GM19351 (cell line): Measurements from ENCODE around the gene LMO1.

ENCODE experiments used
- ATAC-seq: cut with Tn5 transposase; IDR thresholded peaks from one replicate; pipeline ENCODE4 v1.9.1; 2021; ENCODE audit warnings: mild to moderate bottlenecking, moderate library complexity; ENCODE audit not compliant: unreplicated experiment

Gene LMO1

GRCh38 chr11:8263769-8264410 is at the start of gene LMO1:
LMO1 (minus strand) TSS chr11:8263878; CDS start chr11:8263362, 516 bp downstream.
- ATAC-seq = peak; percentile 65

DNA sequence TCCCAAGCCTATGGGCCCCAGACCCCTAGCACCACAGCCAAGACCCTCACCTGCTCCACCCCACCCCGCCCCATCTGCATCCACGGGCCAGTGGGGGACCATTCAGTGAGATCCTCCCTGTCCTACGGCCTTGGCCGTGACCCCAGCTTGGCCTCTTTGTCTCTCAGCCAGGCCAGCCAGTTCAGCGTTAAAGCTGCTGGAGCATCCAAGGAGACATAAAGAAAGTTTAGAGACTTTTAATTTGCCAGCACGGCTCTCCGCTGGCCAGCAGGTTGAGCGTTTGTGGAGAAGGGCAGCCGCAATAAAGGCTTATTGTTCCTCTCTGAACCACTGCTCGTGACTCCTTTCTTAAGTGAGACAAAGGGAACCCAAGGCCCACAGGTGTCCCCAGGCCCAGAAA is 49.3 kb upstream of the LMO1 start:
- ATAC-seq = no peak

- no peak for ATAC-seq
These were observed 47.7 kb upstream of the LMO1 start for GRCh38 chr11:8311366-8311765.

- ATAC-seq = no peak
These were observed 47.1 kb upstream of the LMO1 start for GRCh38 chr11:8310743-8311298.

GRCh38 chr11:8309862-8310261 is 46.2 kb upstream of the LMO1 start:
- ATAC-seq = no peak

DNA sequence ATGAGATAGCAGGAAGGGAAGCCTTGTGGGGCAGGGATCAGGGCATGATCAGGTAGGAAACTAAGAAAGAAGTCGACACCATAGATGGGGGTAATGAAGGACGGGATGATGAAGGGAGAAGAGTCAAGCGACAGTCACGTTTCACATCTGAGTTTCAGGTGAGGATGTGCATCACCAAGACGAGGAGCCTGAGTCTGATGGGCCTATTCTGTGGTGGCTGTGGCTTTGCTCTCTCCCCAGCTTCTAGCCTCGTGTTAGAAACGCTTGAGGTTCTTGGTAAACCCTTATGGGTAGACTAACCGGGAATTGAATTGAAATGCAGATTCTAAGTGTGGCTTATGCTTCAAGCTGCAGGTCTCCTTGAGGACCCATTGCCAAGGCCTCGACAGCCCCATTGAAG is 45.6 kb upstream of the LMO1 start:
- ATAC-seq = no peak

- no peak for ATAC-seq
These were observed 43.9 kb upstream of the LMO1 start for GRCh38 chr11:8307601-8308000.

- ATAC-seq = no peak
These were observed 37.9 kb upstream of the LMO1 start for GRCh38 chr11:8301622-8302021.

DNA sequence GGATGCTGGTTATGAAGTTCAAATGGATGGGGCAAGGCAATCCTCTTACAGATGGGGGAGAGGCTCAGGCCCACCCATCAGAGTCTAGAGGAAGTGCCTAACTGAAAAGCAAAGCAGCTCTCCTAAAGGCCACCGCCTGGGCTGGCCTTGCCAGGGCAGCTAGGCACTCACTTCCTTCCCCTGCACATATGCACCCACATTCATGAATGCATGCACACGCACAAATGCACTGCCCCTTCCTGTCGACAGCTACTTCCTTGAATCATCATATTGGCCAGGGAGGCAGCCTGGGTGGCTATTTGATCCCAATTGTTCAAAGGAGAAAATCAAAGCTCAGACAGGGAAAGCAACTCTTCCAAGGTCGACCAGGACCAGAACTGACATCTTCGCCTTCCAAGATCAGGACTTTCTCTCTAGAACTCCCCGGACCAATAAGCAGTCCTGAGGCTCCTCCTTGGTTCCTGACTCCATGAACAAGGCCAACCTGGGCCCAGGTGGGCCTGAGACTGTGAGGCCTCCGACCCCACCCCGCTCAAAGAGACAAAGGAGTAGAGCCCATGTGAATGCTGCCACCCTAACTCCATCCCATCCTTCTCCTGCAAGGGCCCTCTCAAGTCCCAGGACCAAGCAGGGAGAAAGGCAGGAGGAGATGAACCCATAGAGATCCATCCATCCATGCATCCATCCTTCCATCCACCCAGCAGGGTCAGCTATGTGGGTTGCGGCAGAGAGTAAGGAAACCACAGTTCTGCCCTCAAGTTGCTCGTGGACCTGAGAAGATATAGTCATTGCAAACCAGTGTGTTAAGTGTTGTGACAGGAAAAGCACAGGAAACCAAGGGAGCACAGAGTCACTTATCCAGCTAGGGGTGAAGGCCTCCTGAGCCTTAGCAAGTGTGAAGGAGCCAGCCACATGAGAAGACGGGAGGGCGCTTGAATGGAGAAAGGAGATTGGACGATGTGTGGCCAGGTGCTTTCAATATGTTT is 35.4 kb upstream of the LMO1 start:
- no peak for ATAC-seq

GRCh38 chr11:8297781-8298440 is 34.2 kb upstream of the LMO1 start:
- ATAC-seq = no peak

- no peak for ATAC-seq
These were observed 33.2 kb upstream of the LMO1 start for GRCh38 chr11:8296872-8297271.

DNA sequence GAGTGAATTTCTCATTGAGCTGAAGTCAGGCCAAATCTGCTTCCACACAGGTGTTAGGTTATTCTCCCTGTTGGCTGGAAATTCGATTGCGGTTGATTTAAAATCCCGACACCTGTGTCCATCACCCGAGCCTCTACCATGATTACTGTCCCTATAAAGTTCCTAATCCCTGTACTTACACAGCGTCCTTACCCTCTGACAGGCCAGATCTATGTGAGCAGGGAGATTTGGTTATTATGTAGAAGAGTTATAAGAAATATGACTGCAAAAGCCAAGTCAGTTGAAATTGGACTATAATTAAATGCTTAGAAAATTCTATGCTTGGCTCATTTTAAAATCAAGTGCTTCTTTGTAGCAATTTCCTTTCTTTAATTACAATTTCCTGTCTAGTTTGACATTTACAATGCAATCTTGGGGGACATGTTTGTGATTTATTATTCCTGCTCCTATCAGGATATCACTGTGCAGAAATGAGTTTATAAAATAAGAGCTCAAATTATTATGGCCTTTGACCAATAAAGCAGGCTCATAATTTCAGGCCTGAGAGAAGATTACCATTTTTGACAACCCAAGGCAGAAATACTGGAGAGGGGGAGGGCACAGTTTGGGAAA is 32.5 kb upstream of the LMO1 start:
- no peak for ATAC-seq

DNA sequence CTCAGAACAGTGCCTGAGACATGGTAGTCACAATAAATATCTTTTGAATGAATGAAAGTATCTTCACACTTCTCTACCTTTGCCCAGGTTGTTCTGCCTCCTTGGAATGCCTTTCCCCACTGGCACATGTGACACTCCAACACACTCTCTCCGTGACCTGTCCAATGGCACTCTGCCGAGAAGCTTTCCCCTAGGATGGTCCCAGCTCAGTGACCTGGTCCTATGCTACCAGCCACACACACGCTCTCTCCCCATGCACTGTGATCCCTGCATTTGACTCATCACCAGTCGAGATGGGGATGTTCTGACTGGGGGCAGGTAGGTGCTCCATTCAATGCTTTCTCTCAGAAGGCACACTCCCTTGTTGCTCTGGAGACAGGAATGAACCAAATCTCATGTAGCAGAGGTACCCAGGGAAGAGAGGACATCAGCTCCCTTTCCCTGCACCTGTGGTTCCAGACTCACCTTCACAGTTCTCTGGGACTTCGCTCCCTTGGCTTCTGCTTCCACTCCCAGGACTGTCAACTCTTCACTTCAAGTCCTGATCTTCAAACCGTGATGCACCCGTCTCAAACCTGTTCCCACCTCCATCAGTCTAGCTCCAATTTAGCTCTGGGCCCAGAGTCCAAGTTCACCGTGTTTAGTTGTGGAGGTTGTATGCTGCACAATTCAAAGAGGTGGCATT is 30.7 kb upstream of the LMO1 start:
- no peak for ATAC-seq

DNA sequence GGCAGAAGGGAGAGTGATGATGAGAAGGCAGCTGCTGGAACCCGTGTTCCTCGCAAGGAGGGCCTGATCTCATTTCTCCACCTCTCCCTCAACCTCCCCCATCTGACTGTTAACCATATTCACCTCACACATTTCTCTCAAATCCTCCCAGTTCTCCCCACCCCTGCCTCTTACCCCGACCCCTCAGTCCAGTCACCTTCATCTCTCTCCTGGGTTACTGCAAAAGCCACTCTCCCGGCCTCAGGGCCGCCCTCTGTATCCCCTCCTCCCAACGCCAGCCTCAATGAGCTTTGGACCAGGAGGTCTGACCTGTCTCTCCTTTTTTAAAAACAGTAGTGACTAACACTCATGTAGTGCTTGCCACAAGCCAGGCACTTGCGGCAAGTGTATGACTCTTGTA is 29.5 kb upstream of the LMO1 start:
- ATAC-seq = no peak

GRCh38 chr11:8292351-8292750 is 28.7 kb upstream of the LMO1 start:
- no peak for ATAC-seq

GRCh38 chr11:8291421-8292350 is 28.0 kb upstream of the LMO1 start:
- ATAC-seq = no peak

- no peak for ATAC-seq
These were observed 26.6 kb upstream of the LMO1 start for GRCh38 chr11:8290081-8290810.

DNA sequence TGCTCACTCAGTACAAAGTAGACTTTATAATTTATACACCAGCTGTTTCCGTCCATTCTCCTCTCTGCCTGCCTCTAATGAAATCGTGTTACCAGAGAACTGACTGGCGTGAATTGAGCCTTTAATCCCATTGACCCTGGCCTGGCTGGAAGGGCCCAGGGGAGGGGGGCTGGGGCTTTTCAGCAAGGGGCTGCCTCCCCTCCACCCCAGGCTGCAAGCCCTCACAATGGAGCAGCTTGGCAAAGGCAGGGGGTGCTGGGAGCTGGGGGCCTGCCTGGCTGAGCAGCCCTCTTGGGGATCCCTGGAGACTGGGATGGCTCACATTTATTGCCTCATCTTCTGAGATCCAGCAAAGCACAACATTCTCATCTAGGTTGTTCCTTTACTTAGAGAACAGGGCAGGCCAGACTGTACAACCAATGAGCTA is 25.8 kb upstream of the LMO1 start:
- no peak for ATAC-seq
